ENCODE data around the gene C10orf120. TPM values are rescaled to one million over a fixed set of nuclear protein-coding genes. Genes with fewer than 3 reads are reported as not detected.
A peak's percentile ranks its signal among the peaks of the same experiment; 100 is the strongest.

Gene C10orf120
- total RNA-seq, 2 donors from 2014 or later, result not detected

DNA sequence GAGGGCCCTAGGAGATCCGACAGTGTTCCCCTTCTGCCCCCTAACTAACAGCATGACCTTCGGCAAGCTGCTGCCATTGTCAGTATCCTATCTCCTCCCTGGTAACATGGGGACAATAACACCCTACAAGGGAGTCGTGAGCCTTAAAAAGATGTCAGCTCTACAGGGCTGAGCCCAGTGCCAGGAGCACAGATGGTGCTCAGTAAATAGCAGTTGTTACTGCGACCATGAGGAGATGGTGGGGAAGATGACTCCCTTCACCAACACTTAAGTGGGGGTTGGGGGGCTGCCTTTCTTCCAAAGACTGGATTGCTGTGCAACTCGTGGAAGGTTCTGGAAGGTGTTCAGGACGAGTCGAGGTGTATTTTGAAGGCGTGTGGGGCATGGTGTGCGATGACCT is 29.5 kb upstream of the C10orf120 start:
- Histone ChIP-seq H3K4me3 (ENCODE audit: low read length) (no peak overlapping the region), H3K4me1 (ENCODE audit: control insufficient read depth, insufficient read depth, low read length) (no peaks in the 10 kb centered on the region), H3K27ac (ENCODE audit: low read depth, low read length) (no peak overlapping the region), H3K27me3 (ENCODE audit: control insufficient read depth, insufficient read depth, low read length, poor library complexity, severe bottlenecking) (no peaks in the 10 kb centered on the region), H3K9ac (ENCODE audit: extremely low read depth, low read length, poor library complexity, severe bottlenecking) (no peak overlapping the region), H3K36me3 (ENCODE audit: control insufficient read depth, insufficient read depth, low read length) (no peaks in the 10 kb centered on the region), H3K9me3 (ENCODE audit: control insufficient read depth, low read length) (no peaks in the 10 kb centered on the region)
- Mint-ChIP-seq H3K27me3 (ENCODE audit: insufficient read depth) (no peaks in the 10 kb centered on the region), H3K27ac (no peak overlapping the region), H3K9me3 (no peaks in the 10 kb centered on the region), H3K4me1 (peaks cover 11% of the 10 kb centered on the region), H3K36me3 (ENCODE audit: low read depth) (no peaks in the 10 kb centered on the region), H3K4me3 (no peak overlapping the region)
- TF ChIP-seq, protein P1, sequence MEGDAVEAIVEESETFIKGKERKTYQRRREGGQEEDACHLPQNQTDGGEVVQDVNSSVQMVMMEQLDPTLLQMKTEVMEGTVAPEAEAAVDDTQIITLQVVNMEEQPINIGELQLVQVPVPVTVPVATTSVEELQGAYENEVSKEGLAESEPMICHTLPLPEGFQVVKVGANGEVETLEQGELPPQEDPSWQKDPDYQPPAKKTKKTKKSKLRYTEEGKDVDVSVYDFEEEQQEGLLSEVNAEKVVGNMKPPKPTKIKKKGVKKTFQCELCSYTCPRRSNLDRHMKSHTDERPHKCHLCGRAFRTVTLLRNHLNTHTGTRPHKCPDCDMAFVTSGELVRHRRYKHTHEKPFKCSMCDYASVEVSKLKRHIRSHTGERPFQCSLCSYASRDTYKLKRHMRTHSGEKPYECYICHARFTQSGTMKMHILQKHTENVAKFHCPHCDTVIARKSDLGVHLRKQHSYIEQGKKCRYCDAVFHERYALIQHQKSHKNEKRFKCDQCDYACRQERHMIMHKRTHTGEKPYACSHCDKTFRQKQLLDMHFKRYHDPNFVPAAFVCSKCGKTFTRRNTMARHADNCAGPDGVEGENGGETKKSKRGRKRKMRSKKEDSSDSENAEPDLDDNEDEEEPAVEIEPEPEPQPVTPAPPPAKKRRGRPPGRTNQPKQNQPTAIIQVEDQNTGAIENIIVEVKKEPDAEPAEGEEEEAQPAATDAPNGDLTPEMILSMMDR (conservative IDR thresholded peaks at IDR 0.05), result no peak
- WGBS, 2 experiments (ENCODE audit: insufficient coverage in 1 of 2, insufficient read length in 1 of 2), result 92 to 97% methylated on average over 6 to 9 of the region's 9 CpGs
- no peak for DNase-seq

GRCh38 chr10:122727426-122727825 is 27.8 kb upstream of the C10orf120 start:
- TF ChIP-seq, protein P1 (conservative IDR thresholded peaks at IDR 0.05), result no peak
- DNase-seq, result peak; percentile 60
- no peaks in the 10 kb centered on the region for H3K36me3 ChIP-seq (ENCODE audit: control insufficient read depth, insufficient read depth, low read length)
- Mint-ChIP-seq H3K9me3 (no peaks in the 10 kb centered on the region), H3K27me3 (ENCODE audit: insufficient read depth) (peaks cover 9% of the 10 kb centered on the region), H3K36me3 (ENCODE audit: low read depth) (no peaks in the 10 kb centered on the region), H3K4me3 (no peak overlapping the region), H3K27ac (no peak overlapping the region), H3K4me1 (peaks cover 11% of the 10 kb centered on the region)
- 64 to 75% methylated on average over 2 to 5 of the region's 5 CpGs for WGBS, 2 experiments (ENCODE audit: insufficient coverage in 1 of 2, insufficient read length in 1 of 2)
- H3K27me3 ChIP-seq (ENCODE audit: control insufficient read depth, insufficient read depth, low read length, poor library complexity, severe bottlenecking), result peaks cover 8% of the 10 kb centered on the region
- no peak overlapping the region for H3K27ac ChIP-seq (ENCODE audit: low read depth, low read length)
- H3K9me3 ChIP-seq (ENCODE audit: control insufficient read depth, low read length), result no peaks in the 10 kb centered on the region
- no peak overlapping the region for H3K9ac ChIP-seq (ENCODE audit: extremely low read depth, low read length, poor library complexity, severe bottlenecking)
- no peak overlapping the region for H3K4me3 ChIP-seq (ENCODE audit: low read length)
- no peaks in the 10 kb centered on the region for H3K4me1 ChIP-seq (ENCODE audit: control insufficient read depth, insufficient read depth, low read length)

- Mint-ChIP-seq H3K27me3 (ENCODE audit: insufficient read depth) (peaks cover 18% of the 10 kb centered on the region), H3K9me3 (no peaks in the 10 kb centered on the region), H3K36me3 (ENCODE audit: low read depth) (no peaks in the 10 kb centered on the region), H3K4me3 (no peak overlapping the region), H3K4me1 (peaks cover 7% of the 10 kb centered on the region), H3K27ac (no peak overlapping the region)
- peaks cover 23% of the 10 kb centered on the region for H3K27me3 ChIP-seq (ENCODE audit: control insufficient read depth, insufficient read depth, low read length, poor library complexity, severe bottlenecking)
- WGBS, 2 experiments (ENCODE audit: insufficient coverage in 1 of 2, insufficient read length in 1 of 2), result 81 to 92% methylated on average over 3 to 5 of the region's 5 CpGs
- no peaks in the 10 kb centered on the region for H3K9me3 ChIP-seq (ENCODE audit: control insufficient read depth, low read length)
- TF ChIP-seq, protein P1 (conservative IDR thresholded peaks at IDR 0.05), result peak; percentile 67
- peak; percentile 82 for DNase-seq
- H3K4me1 ChIP-seq (ENCODE audit: control insufficient read depth, insufficient read depth, low read length), result no peaks in the 10 kb centered on the region
- H3K9ac ChIP-seq (ENCODE audit: extremely low read depth, low read length, poor library complexity, severe bottlenecking), result no peak overlapping the region
- H3K27ac ChIP-seq (ENCODE audit: low read depth, low read length), result no peak overlapping the region
- H3K36me3 ChIP-seq (ENCODE audit: control insufficient read depth, insufficient read depth, low read length), result no peaks in the 10 kb centered on the region
- H3K4me3 ChIP-seq (ENCODE audit: low read length), result no peak overlapping the region
These were observed 26.1 kb upstream of the C10orf120 start for GRCh38 chr10:122725768-122726167.
